DMS153 (cell line): Measurements from ENCODE around the gene USP9X.
"Not testable (repeated sequence)": the region's sequence is repeated elsewhere in the genome, so short reads cannot be mapped to it uniquely, and the experiment has no call there.

ENCODE experiments used
- DNase-seq: peaks from one replicate; lab custom pipeline; 2025; lab: John Stamatoyannopoulos, UW

USP9X gene, protein sequence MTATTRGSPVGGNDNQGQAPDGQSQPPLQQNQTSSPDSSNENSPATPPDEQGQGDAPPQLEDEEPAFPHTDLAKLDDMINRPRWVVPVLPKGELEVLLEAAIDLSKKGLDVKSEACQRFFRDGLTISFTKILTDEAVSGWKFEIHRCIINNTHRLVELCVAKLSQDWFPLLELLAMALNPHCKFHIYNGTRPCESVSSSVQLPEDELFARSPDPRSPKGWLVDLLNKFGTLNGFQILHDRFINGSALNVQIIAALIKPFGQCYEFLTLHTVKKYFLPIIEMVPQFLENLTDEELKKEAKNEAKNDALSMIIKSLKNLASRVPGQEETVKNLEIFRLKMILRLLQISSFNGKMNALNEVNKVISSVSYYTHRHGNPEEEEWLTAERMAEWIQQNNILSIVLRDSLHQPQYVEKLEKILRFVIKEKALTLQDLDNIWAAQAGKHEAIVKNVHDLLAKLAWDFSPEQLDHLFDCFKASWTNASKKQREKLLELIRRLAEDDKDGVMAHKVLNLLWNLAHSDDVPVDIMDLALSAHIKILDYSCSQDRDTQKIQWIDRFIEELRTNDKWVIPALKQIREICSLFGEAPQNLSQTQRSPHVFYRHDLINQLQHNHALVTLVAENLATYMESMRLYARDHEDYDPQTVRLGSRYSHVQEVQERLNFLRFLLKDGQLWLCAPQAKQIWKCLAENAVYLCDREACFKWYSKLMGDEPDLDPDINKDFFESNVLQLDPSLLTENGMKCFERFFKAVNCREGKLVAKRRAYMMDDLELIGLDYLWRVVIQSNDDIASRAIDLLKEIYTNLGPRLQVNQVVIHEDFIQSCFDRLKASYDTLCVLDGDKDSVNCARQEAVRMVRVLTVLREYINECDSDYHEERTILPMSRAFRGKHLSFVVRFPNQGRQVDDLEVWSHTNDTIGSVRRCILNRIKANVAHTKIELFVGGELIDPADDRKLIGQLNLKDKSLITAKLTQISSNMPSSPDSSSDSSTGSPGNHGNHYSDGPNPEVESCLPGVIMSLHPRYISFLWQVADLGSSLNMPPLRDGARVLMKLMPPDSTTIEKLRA (N-terminal part only)

DNA sequence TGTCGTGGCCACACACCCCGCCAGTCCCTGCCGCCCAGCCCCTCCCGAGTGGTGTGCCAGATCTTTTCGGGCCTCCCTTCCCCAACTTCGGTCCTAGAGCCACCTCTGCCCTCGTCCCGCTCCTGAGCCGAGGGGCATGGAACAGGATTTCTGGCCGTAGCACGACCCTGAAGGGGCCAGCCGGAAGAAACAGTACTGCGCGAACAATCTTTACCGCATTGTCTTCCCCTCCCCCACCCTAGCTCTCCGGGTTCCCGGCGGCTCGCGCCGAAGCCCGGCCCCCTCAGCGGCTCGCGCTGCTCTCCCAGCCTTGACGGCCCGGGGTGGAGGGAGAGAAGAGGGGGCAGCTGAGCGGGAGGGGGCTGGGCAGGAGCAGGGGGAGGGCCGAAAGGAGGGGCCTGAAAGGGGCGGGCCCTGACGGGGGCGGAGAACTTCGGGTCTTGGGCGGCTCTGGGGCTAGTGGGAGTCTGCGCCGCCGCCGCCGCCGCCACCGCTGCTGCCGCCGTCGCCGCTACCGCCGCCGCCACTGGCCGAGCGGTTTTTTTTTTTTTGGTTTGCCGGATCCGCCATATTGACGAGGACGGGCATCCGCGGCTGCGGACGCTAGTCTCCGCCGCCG lies at the start of gene USP9X:
Gene USP9X (plus strand): TSS at position 553 of the 619 bp plus-strand sequence. CDS start 38,184 bp downstream, outside the sequence.
- peak; percentile 24 for DNase-seq

DNA sequence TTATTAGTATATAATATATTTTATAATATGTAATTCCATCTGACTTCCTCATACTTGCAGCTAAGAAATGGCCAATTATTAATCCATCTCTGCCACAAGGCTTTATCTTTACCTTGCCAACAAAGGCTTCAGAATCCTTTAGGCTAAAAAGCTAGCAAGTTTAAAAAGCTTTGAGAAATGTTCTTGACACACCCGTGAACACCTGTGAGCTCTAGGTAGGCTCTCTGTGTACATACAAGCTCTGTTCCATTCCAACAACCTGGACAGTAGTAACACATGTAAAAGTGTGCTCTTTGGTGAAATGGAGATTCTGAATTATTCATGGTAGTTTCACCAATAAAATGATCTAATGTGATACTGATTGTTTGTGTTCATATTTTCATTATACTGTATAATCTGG lies 49.7 kb upstream of the USP9X start:
- no peak for DNase-seq

DNA sequence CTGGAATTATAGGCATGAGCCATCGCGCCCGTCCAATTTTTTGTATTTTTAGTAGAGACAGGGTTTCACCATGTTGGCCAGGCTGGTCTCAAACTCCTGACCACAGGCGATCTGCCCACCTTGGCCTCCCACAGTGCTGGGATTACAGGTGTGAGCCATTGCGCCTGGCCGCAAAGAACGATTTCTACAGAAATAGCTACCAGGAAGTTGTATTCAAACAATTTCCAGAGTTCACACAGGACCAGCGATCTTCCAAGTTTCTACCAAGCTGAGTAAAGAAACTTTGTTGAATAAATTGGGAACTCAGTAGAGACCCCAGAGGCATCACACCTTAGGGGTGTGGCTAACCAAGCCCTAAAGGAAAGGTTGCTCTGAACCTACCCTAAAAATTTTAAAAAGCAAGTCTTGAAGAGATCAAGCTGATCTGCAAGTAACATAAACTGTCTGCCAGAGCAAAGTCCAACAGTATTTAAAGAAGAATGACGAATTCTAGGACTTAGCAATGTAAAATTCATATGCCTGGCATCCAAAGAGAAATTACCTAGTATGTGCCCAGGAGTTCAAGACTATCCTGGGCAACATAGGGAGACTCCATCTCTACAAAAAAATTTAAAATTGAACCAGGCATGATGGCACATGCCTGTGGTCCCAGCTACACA lies 48.4 kb upstream of the USP9X start:
- DNase-seq = no peak

DNA sequence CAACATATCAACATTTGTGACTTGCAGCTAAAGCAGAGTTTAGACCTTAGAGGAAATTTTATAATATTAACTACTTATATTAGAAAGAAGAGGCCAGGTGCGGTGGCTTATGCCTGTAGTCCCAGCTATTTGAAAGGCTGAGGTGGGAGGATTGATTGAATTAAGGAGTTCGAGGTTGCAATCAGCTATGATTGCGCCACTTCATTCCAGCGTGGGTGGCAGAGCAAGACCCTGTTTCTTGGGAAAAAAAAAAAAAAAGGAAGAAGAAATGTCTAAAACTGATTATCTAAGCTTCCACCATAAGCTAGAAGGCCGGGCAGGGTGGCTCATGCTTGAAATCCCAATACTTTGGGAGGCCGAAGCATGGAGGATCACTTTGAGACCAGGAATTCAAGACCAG lies 42.0 kb upstream of the USP9X start:
- no peak for DNase-seq

DNA sequence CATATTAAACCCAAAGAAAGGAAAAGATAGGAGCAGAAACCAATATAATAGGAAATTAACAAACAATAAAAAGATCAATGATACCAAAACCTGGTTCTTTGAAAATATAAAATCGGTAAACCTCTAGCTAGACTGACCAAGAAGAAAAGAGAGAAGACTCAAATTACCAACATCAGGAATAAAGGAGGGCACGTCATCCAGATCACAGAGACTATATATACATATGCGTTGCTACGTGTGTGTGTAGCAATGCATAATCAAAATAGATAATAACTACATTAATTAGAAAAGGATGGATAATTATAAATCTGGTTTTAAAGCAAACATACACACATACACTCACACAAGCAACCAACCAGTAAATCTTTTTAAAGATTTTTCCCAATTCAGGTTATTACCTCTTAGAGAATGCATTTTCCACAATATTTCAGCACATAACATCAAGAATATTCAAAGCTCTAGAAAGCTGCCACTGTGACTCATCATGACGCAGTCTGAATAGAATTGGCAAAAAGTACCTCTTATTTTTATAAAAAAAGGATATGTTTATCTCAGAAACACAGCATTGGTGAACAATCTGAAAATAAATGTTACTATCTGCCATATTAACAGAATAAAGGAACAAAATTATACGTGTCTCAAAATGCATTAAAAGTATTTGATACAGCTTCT lies 41.4 kb upstream of the USP9X start:
- DNase-seq = no peak

DNA sequence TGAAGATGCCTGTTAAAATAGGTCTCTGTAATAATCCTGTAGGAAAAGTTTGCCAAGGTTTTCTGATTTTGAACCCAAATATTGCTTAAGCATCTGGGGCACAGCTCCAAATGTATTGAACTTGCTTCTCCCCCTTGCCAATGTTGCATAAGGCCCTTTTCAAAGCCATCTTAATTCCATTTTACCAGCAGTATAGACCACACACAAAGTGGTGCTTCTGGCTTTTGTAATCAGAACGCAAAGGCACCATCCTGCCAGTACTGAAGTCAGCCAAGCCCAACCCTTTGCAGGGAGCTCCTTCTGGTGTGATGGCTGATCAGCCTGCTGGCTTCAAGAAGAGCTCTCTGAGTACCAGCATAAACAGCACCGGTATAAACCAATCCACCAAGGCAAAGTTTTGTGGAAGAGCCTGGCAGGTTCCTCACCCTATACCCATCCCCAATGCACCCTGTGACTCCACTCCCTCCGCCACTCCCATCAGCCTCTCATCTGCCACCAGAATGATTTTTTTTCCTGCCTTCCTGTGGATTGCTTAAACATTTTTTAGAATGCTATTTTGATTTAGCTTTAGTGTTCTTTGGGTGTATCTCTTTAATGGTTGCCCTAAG lies 39.2 kb upstream of the USP9X start:
- DNase-seq = no peak

DNA sequence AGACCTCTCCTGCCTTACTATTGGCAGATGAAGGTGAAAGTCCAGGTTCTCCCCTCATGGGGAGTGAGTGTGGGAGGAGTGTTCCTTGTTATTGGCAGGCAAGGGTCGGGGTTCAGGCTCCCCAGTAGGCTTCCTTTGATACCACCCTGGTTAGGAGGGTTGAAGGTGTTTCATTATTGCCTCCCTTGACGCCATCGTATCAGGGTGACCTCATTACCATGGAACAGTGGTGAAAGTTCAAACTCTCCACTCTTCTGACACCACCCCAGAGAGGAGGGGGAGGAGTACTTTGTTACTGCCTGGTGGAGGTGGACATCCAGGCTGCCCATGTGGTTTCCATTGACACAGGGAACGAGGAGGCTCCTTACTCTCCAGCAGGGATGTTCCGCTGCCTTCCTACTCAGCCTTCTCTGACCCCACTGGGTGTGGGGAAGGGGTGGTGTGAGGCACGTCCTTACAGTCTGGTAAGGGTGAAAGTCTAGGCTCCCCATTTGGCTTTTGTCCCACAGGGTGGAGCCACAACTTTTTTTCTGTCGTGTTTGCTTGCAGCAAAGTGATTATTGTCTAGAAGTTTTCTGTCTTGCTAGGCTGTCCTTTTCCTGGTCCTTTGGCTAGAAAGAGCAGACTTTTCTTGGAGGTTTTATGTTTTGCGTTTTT lies 37.2 kb upstream of the USP9X start:
- DNase-seq = no peak

DNA sequence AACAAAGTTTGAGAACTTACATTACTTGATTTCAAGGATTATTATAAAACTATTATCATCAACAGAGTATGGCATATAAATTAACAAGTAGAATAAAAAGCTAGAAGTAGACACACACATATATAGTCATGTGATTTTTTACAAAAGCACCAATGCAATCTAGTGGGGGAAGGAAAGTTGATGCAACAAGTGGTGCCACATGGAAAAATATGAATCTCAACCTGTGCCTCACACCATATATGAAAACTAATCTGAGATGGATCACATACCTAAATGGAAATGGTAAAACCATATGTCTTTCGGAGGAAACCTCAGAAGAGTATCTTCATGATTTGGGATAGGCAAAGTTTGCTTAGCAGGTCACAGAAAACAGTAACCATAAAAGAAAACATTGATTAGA lies 34.9 kb upstream of the USP9X start:
- DNase-seq = no peak

DNA sequence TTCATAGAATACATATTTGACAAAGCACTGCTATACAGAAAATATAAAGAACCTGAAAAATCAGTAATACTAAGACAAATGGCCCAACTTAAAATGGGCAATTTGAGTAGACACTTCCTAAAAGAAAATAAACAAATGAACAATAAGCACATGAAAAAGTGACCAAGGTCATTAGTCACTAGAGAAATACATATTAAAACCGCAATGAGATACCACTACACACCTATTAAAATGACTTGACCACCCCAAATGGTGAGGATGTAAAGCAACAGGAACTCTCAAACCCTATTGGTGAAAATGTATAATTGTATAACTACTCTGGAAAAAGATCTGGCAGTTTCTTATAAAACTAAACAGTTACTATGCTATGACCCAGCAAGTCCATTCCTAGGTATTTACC lies 34.0 kb upstream of the USP9X start:
- no peak for DNase-seq

DNA sequence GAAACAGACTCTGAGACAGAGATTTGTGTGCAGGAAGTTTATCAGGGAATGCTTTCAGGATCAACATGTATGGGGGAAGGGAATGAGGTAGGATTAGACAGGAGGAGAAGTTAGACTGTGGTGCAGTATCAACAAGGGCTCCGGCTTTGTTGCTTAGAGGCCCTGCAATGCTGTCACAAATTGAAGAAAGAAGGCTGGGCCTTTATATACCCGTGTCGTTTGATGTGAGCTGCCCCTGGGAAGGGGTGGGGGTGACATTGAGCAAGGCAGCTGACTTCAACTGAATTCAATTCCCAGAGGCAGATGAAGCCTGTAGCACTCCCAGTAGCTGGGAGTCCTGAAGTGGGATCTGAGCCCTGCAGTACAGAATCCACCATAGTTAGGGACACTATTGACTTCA lies 29.5 kb upstream of the USP9X start:
- DNase-seq = no peak

DNA sequence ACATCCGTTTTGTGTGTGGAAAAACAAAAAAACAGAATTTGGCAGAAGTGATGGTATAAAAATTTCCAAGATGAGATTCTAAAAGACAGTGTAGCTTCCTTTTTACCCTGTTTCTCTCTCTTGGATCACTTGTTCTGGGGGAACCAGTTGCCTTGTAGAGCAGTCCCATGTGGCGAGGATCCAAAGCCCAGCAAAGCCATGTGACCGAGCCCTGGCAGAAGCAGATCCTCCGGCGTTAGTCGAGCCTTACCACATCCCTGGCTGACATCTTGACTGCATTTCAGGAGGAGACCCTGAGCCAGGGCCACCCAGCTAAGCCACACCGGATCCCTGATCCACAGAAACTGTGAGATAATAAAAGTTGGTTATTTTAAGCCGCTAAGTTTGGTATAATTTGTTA lies 22.0 kb upstream of the USP9X start:
- not testable (repeated sequence) for DNase-seq

DNA sequence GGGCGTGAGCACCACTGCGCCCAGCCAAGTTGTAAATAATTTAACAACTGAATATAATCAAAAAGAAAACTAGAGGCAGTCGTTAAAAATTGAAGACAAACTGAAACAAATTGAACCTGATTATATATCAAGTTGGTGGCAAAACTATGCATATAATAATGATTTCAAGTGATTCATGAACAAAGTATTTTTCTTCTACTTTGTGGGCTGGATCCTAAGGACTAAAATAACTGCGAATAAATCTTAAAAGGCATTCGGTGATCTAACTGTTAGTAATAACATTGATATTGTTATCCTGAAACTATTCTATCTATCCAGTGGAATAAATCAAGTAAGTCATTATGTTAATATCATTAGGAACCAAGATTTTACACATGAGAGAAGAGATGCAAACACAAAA lies 21.2 kb upstream of the USP9X start:
- DNase-seq = no peak

DNA sequence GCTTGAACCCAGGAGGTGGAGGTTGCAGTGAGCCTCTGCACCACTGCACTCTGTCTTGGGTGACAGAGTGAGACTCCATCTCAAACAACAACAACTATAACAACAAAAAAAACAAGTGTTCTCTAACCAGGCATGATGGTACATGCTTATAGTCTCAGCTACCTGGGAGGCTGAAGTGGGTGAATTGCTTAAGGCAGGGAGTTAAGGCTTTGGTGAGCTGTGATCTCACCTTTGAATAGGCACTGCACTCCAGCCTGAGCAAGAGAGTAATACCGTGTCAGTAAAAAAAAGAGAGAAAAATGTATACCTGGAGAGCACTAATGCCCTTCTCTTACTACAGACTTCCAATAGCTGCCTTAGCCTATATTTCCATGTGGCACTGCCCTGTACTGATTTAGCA lies 18.9 kb upstream of the USP9X start:
- DNase-seq = no peak

DNA sequence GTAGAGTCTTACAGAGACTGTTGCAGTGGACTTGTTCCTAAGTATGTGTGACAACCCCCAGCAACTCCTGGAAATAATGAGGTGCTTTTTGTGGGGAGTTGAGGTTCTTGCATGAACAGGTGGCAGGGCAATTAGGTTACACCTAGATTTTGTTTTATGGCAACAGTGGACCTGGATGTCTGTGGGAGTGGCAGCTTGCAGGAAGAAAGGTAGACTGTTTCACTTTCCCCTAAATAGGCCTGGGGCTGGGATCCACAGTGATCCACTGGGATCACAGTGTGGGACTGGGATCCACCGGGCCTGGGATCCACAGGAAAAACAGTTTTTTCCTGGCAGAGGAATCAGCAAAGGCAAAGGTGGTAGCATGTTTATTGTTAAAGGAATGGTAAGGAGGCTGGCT lies 18.3 kb upstream of the USP9X start:
- DNase-seq = no peak

DNA sequence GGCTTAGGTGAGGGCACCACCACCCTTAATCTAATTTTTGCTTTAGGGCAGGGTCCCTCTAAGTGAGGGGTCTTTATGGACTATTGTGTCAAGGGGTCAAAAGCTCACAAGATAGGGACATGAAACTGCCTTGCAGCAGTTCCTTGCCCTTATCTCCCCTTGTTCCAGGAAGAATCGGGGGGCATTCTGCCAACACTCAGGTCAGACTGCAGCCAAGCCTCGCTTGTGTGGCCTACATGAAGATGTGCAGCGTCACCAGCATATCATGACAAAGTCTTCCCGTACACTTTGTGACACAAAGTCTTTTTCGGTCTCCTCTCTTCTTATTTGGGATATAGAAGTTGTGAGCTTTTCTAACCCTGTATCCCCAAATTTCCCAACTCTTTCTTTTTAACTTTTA lies 17.5 kb upstream of the USP9X start:
- no peak for DNase-seq

DNA sequence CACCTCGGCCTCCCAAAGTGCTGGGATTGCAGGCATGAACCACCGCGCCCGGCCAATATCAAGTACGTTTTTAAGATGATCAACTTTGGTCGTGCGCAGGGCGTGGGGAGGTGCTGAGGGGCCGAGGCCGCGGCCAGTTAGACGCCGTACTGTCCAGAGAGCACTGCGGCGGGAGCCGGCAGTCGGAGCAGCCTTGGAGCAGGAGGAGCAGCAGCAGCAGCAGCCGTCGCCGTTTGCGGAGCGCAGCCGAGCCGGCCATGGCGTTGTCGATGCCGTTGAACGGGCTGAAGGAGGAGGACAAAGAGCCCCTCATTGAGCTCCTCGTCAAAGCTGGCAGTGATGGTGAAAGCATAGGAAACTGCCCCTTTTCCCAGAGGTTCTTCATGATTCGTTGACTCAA lies 8.5 kb upstream of the USP9X start:
- DNase-seq = no peak

DNA sequence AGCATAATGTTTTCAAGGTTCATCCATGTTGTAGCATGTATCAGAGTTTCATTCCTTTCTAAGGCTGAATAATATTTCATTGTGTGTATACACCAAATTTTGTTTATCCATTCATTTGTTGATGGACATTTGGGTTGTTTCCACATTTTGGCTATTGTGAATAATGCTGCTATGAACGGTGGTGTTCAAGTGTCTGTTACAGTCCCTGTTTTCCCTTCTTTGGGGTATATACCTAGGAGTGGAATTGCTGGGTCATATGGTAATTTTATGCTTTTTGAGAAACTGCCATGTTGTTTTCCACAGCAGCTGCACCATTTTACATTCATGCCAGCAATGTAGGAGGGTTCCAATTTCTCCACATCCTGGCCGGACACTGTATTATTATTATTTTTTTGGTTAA lies 3.4 kb upstream of the USP9X start:
- DNase-seq = no peak

DNA sequence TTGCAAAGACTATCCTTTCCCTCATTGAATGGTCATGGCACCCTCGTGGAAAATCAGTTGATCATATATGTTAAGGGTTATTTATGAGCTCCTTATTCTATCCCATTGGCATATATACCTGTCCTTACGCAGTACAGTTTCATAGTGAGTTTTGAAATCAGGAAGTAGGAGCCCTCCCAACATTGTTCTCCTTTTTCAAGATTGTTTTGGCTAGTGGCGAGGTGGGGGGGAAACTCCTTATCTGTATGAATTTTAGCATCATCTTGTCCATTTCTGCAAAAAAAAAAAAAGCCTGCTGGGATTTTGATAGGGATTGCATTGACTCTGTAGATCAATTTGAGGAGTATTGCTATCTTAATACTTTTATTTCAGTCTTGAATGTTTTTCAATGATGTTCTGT lies 2.5 kb upstream of the USP9X start:
- no peak for DNase-seq

DNA sequence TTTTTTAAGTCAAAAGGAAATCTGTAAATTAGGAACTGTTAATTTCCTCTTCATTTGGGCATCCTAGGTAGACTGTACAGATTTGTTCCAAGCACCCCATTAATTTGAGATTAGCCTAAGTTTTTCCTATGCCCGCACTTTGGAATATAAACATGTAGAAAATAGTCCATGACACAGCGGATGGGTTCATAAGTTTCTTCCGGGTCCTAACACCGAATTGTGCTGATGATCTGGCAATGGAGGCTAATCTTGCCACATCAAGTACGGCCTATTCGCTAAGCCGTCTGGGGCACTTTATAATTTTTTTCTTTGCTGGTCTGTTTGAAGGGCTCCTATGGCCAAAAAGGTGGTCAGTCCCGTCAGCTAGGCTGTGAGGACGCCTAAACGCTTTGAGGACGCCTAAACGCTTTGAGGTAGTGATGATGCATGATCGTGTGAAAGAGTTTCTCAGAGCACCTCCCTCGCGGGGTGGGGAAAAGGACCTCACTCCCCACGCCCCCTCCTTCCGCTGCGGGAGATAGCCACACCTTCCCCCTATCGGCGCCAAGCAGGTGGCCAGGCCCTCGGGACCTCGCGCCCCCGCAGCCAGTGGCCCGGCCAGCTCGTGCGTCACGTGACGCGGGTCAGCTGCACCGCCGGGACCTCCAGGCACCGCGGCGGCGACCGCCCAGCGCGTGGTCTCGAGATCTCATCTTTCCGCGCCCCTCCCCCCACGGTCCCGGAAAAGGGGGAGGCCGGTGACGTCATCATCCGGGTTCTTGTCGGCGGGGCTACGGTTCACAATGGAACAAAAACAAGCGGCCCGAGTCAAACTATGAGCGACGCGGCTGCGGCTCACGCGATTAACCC lies 977 bp upstream of the USP9X start:
- peak; percentile 94 for DNase-seq
